ENCODE measurements around the gene CDK2AP2.
"Not testable (repeated sequence)": the region's sequence is repeated elsewhere in the genome, so short reads cannot be mapped to it uniquely, and the experiment has no call there.

Gene CDK2AP2, protein sequence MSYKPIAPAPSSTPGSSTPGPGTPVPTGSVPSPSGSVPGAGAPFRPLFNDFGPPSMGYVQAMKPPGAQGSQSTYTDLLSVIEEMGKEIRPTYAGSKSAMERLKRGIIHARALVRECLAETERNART

GRCh38 chr11:67507864-67508485, at the start of gene CDK2AP2:
TSS of gene CDK2AP2 (minus strand) at chr11:67508162. CDS start at chr11:67508082, 80 bp downstream.
- peak; percentile 100 for DNase-seq

DNA sequence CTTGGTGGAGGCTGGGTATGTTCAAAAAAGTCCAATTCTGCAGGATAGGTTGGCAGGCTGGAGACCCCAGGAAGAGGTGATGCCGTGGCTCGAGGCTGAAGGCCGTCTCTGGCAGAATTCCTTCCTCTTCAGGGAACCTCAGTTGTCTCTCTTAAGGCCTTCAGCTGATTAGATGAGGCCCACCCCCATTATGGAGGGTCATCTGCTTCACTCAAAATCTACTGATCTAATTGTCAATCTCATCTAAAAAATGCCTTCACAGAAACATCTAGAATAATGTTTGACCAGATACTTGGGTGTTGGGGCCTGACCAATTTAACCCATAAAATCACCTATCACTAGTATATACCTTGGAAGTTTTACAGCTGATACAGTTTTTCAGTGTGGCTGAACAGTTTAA, 48.3 kb upstream of the CDK2AP2 start:
- no peak for DNase-seq

GRCh38 chr11:67551697-67552096, 43.7 kb upstream of the CDK2AP2 start:
- not testable (repeated sequence) for DNase-seq

DNA sequence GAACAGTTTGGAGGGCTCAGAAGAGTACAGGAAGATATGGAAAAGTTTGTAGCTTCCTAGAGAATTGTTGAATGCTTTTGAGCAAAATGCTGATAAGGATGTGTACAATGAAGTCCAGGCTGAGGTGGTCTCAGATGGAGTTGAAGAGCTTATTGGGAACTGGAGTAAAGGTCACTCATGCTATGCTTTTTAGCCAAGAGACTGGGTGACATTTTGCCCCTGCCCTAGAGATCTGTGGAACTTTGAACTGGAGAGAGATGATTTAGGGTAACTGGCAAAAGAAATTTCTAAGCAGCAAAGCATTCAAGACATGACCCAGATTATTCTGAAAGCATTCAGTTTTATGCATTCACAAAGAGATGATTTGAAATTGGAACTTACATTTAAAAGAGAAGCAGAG, 43.2 kb upstream of the CDK2AP2 start:
- DNase-seq: no peak

- no peak for DNase-seq
These were observed 40.7 kb upstream of the CDK2AP2 start for GRCh38 chr11:67548555-67549110.

DNA sequence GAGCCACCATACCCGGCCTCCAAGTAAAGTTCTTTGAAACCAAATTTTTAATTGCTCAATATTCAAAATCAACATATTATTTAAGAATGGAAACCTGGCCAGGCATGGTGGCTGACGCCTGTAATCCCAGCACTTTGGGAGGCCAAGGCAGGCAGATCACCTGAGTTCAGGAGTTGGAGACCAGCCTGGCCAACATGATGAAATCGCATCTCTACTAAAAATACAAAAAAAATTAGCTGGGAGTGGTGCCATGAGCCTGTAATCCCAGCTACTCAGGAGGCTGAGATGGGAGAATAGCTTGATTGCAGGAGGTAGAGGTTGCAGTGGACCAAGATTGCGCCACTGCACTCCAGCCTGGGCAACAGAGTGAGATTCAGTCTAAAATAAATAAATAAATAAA, 40.1 kb upstream of the CDK2AP2 start:
- not testable (repeated sequence) for DNase-seq

- DNase-seq: peak; percentile 27 to 65
These were observed 37.3 kb upstream of the CDK2AP2 start for GRCh38 chr11:67545280-67545679.

DNA sequence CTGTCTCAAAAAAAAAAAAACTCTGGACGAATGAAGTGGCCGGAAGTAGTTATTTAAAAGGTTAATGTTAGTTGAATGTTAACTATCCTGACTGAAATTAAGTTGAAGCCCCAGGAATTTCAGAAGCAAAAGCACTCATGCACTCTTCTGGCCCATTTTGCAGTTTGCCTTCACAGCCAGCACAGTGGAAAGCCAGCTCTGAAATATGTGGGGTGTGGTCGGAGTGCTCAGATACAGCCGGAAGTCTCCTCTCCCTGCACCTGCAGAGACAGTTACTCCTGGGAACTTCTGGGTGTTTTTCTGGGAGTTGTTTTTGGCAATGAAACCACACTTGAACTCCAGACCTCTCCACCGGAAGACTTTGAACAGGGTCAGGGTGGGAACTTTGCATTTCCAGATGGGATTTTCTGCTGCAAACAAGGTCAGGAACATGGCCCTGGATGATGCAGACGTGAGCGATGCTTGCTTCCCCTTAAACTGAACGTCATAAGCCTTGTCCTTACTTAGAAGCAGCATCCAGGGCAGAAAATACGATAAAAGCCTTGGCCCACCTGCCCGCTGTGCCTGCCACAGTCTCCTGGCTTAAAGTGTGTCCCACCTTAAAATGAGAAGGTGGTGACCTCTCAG, 36.8 kb upstream of the CDK2AP2 start:
- DNase-seq: no peak

DNA sequence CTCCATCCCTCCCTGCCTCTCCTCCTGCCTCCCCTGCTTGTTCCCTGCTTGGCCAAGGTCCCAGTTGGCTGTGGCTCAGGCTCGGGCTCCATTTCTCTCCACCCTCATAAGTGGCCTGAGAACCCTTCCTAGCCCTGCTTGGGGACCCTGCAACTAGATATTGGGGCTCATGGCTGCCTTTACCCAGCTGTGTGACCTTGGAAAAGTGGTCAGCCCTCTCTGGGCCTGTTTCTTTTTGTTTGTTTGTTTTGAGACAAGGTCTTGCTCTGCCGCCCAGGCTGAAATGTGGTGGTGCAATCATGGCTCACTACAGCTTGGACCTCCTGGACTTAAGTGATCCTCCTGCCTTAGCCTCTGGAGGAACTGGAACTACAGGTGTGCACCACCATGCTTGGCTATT, 35.6 kb upstream of the CDK2AP2 start:
- no peak for DNase-seq

DNA sequence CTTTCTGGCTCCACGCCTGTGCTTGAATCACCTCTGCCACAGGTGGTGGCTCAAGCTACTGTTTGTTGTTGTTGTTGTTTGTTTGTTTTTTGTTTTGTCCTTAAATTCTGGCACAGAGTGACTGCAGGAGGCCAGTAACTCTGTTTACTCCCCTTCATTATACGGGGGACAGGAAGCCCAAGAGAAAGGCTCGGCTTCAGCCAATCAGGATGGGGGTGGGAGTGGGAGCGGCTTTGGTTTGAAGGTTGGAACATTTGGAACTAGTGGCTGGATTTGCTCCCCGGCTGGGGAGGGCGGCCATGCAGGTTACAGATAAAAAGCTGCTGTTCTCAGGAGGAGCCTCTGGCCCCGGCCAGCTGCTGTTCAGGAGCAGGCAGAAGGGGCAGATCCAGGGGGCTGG, 35.0 kb upstream of the CDK2AP2 start:
- DNase-seq: no peak

- no peak for DNase-seq
These were observed 34.2 kb upstream of the CDK2AP2 start for GRCh38 chr11:67542169-67542568.

- DNase-seq: no peak
These were observed 33.2 kb upstream of the CDK2AP2 start for GRCh38 chr11:67541198-67541597.

DNA sequence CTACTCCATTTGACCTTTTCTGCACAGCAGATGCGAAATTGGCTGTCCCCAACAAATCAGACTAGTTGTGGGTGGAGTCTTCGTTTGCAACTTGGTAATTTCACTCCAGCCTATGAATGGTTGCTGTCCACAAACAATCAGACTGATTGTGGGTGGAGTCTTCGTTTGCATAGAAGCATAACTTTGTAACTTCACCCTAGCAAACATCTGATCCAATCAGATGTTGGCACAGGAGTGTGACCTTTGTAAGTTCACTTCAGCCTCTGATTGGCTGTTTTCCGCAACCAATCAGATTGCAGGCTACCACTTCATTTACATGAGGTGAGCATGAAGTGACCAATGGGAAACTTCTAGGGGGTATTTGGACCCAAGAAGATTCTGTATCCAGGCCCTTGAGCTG, 31.6 kb upstream of the CDK2AP2 start:
- no peak for DNase-seq

DNA sequence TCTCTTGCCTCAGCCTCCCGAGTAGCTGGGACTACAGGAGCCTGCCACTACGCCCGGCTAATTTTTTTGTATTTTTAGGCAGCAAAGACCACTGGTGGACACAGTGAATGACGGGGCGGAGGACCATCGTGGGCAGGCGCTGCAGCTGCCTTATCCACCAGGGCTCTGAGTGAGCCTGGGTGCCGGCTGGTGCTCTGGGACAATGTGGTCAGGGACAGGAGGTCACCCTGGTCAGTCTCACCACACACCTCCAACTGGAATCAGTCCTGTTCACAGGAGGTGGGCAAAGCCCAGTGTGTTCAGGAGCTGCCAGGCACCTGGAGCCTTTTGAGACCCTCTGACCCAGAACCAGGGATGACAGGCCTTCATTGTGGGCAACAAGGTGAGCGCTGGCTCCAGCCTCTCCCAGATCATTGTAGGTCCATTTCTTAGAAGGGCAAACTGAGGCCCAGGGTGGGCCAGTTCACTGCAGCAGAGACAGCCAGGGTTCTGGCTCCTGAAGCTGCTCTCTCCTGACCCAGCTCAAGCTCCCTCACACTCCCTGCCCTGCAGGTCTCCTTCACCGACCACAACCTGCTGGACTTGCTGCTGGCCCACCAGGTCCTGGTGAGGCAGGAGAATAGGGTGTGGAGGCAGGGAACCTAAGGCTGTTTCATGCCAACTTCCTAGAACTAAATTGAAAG, 31.0 kb upstream of the CDK2AP2 start:
- no peak for DNase-seq

GRCh38 chr11:67538306-67538705, 30.3 kb upstream of the CDK2AP2 start:
- no peak for DNase-seq

- DNase-seq: no peak
These were observed 27.6 kb upstream of the CDK2AP2 start for GRCh38 chr11:67535561-67535960.

- no peak for DNase-seq
These were observed 26.2 kb upstream of the CDK2AP2 start for GRCh38 chr11:67534070-67534679.

- DNase-seq: no peak
These were observed 24.9 kb upstream of the CDK2AP2 start for GRCh38 chr11:67532889-67533288.

GRCh38 chr11:67530282-67530592, 22.3 kb upstream of the CDK2AP2 start:
- DNase-seq: no peak

DNA sequence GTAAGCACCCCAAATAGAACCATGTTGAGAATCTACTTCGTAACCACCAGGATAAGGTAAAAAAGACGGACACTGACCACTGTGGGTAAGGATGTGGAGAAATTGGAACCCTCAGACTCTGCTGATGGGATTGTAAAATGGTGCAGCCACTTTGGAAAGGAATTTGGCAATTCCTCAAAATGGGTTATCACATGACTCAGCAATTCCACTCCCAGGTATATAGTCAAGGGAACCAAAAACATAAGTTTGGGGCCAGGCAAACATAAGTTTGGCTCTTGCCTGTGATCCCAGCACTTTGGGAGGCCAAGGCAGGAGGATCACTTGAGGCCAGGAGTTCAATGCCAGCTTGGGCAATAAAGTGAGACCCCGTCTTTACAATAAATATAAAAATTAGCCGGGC, 20.4 kb upstream of the CDK2AP2 start:
- DNase-seq: no peak

DNA sequence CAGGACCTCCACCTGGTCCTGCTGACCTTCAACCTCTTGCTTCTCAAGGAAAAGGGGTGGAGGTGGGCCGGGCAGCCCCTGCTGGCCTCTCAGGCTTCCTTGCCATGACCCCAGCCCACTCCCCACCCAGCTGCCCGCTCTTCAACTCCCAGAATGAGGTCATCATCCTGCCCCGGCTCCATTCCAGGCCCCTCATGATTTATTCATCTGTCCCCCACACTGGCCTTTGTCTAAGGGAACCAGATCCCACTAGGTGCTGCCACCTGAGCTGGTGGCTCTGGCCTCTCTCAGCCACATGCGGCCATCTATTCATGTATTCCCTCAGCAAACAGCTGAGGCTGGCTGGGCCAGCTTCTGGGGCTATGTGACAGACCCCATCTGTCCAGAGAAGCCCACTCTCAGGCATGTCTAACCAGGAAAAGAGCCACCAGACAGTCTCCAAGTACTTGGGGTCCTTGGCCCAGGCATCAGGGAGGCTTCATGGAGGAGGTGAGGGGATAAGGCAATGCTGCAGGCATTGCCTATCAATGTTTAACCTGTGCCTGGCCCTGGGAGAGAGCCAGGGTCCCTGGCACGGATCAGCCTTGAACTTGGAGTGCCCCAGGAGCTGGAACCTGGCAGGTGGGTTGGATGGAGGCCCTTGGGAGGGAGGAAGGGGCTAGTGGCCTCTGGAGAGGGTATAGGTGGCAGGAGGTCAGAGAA, 17.5 kb upstream of the CDK2AP2 start:
- no peak for DNase-seq

DNA sequence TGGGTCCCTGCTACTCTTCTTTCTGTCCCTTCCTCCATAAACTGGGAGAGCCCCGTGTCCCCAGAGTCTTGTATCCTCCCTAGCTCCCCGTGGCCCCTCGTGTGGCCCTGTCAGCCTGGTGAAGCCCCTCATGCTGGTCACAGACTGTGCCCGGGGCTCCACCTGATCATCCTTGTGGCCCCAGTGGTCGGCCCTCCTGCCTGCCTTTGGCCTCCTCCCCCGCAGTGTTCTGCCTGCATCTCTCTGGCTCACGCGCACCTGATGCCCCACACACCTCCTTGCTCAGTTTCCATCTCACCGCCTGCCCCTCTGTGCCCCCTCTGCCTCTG, 16.5 kb upstream of the CDK2AP2 start:
- DNase-seq: no peak
